ENCODE data around the gene CCDC38. TPM values are rescaled to one million over a fixed set of nuclear protein-coding genes. Genes with fewer than 3 reads are reported as not detected.
A peak's percentile ranks its signal among the peaks of the same experiment; 100 is the strongest.
"Not testable (repeated sequence)": the region's sequence is repeated elsewhere in the genome, so short reads cannot be mapped to it uniquely, and the experiment has no call there.

Gene CCDC38
- polyA plus RNA-seq (ENCODE audit: insufficient read length in 4 of 4): 1 to 10 TPM in 1 of 4 donors, under 1 TPM in 3; 0.41 to 1.3 (median 0.66) TPM

DNA sequence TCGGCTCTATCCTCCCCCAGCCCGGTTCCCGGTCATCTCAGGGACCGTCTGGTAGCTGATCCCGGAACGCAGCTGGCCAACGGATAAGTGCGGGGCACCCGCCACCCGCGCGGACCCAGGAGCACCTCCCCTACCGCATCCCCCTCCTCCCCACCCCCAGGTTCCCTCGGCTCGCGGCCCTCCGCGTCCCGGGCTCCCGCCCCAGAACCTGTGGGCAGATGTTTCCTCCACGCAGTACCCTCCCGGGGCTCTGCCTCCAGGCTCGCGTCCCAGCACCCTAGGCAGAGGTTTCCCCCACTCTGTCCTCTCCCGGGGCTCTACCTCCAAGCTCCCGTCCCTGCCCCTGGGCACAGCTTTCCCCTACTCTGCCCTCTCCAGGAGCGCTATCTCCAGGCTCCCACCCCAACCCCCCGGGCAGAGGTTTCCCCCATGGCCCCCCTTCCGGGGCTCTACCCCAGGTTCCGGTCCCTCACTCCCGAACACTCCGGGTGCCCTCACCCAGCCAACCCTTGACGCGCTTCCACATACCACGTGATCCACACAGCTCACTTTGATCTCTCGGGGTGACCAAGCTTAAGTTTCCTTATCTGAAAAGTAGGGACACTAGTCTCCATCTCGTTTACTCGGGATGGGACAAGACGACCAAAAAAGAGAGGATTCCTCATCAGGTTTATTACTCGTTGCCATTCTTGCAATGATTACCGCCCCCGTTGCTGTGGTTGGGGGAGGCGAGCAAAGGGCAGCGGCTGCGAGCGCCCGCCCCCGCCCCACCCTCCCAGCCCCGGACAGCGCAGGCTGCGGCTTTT lies at the start of gene CCDC38:
CCDC38 (minus strand) TSS at position 91 of the 806 bp plus-strand sequence. CDS start 6,105 bp downstream, outside the sequence.
- DNase-seq (ENCODE audit: low read depth in 4 of 4, low spot score in 2 of 4): peak in 2 of 4 donors; percentile 46 to 60

DNA sequence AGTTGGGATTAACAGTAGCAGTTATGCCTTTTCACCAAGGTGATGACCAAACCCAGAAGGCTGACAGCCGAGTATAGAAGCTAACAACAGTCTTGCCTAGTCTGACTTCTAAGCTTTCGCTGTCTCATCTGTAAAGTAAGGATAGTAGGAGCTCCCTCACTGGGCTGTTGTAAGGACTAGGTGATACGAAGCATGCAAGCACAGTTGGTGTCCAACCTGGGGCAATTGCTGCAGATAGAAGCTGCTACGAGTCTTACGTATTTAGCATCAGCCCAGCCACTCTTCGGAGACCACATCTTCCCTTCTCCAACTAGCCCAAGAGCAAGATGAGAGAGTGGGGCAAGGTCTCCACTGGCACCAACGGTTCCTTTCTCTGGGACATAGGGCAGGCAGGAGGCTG lies 47.7 kb upstream of the CCDC38 start:
- no peak for DNase-seq (ENCODE audit: low read depth in 4 of 4, low spot score in 2 of 4)

DNA sequence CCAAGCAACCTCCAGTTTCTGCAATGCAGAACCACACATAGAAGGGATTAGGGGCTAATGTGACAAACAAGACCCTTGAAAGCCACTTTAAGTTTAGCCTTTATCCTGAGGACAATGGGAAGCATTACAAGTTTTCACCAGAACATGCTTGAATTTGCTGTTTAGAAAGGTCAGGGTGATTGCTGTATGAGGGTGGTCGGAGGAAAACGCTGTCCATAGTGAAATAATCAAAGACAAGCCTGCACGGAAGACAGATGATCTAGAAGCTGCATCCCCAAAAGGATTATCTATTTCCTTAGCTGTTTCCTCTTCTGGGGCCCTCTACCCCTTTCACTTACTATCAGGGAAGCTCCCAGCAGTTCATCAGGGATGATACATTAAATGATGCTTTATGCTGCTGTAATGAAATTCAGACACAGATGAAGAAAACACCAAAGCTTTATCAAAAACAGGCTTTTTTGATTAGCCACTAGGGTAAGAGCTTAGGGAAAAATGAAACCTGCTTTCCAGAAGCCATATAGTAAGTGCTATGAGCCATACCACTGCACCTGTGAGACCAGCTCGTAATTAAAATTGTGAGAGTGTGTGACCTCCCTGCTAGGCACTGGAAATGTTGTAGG lies 47.2 kb upstream of the CCDC38 start:
- no peak for DNase-seq (ENCODE audit: low read depth in 4 of 4, low spot score in 2 of 4)

DNA sequence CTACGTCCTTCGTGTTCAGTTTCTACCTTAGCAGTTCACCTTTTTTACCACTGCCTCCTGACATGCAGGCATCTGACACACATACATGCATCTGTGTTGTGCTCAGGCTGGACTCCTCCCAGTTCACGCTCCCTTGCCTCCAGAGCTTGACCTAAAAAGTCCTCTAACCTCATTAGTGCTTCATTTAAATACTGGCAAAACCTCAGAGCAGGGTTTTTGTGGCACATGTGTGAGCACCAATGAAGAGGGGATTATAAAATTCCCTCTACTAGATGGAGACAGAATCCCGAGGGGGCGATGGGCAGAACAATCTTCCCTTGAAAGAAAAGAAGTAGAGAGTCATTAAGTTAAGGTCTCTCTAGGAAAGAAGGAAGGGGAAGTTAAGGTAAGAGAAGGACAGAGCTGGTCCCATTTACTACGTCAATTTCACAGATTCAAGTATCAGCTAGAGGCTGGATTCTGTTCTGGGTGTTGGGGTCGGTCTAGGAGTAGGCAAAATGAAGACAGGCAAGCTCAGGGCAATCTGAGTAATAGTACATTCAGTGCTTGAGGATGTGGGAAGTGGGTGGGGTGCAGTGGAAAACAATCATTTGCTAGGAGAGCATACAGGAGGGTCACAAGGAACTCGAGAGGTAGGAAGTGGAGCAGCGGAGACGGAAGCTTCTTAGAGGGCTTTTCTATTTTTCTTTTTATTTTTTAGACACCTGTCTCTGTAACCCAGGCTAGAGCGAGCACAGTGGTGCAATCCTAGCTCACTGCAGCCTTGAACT lies 46.3 kb upstream of the CCDC38 start:
- DNase-seq (ENCODE audit: low read depth in 4 of 4, low spot score in 2 of 4): no peak

DNA sequence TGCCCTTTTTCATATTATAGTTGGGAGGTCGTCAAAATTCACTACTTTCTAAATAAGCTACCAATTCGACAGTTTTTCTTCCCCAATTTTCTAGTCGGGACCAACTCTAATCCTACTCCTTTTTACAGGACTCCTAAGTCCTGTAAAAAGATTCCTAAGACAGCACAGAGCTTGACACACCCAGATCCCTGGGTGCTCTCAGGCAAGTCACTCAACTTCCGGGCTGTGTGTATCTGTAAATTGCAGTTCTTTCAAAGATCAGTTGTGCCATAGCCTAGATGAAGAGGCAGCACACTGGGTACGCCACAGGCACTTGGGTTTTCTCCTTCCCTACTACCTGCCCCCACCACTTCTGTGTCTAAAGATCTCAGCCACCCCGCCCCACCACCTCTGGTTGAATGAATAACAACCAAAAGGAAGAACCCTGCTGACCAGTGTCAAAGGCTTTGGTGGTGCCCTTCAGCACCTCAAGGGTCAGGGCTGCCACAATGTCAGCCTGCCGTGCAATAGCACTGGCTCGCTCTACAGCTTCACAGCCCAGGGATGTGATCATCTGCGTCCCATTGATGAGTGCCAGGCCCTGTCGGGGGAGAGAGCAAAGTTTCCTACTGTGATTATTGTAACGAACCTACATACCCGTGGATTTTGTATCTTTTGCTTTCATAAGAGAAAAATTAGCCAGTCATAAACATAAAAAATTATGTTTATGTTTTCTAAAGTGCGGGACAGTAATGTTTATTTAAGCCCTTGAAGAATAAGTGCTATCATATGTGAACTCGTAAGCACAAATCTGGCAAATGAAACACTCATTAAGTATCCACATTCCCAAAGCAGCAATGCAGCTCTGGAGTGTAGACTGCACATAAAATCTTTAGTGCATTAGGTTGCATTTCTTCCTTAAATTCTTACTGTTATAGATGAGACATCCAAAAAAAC lies 44.5 kb upstream of the CCDC38 start:
- no peak for DNase-seq (ENCODE audit: low read depth in 4 of 4, low spot score in 2 of 4)

DNA sequence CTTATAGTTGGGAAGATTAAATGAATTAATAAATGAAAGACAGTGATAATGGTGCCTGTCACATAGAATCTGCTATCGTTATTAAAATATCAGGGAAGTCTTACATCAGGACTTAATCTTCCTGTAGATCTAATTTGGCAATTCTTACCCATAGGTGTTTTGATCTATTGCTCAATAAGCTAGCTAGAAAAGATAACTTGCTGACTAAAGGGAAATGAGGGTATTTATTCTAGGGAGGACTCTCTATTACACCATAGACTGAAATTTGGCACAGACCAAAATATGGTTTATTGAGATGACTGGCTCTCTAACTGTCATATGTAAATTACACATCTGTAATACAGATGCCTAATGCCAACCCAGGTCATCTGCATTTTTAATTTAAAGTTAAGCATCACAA lies 42.3 kb upstream of the CCDC38 start:
- no peak for DNase-seq (ENCODE audit: low read depth in 4 of 4, low spot score in 2 of 4)

DNA sequence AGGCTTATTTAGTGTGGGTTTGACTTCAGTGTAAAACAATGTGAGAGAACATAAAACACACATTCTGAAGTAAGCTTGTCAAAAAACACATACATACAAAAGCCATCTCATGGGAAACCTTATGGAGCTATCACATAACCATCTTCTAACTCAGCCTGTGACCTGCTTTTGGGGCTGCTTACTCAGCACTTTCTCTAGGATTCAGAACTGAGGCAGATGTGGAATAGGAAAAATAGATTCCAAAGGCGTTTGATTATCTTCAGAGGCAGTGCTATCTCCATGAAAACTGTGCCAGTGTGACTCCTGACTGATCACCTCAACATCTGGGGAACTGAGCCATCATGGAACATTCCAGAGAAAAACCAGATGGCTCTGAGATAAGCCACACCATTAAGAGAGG lies 40.2 kb upstream of the CCDC38 start:
- DNase-seq (ENCODE audit: low read depth in 4 of 4, low spot score in 2 of 4): no peak

DNA sequence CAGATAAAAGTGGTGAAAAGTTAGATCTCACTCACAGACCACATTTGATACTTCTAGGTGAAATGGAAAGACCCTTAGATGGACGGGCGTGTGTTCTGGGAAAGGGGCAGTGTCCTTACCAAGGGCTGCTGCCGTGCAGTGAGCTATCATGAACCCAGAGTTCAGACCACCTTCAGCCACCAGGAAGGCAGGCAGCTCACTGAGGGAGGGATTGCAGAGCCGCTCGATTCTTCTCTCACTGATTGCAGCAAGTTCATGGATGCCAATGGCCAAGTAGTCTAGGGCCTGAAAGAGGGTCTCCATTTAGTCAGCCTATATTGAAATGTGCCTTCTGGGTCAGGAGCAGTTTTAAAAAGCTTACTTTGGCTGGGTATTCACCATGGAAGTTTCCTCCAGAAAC lies 38.0 kb upstream of the CCDC38 start:
- no peak for DNase-seq (ENCODE audit: low read depth in 4 of 4, low spot score in 2 of 4)

DNA sequence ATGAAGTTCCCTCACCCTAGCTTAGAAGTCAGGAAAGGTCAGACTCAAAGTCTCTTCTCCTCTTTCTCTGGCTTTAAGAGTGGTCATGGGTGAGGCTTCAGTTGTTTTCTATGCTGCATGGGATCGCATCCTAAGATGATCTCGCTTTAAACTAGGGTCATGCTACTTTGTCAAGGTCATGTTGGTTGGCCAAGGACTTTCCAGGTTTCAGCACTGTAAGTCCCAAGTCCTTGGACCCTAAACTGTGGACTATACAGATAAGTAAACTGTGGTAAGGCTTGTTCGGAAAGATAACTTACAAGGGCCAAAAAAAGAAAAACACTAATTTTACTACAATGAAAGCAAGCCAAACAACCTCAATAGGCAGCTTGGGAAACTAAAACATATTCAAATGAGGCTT lies 36.4 kb upstream of the CCDC38 start:
- no peak for DNase-seq (ENCODE audit: low read depth in 4 of 4, low spot score in 2 of 4)

DNA sequence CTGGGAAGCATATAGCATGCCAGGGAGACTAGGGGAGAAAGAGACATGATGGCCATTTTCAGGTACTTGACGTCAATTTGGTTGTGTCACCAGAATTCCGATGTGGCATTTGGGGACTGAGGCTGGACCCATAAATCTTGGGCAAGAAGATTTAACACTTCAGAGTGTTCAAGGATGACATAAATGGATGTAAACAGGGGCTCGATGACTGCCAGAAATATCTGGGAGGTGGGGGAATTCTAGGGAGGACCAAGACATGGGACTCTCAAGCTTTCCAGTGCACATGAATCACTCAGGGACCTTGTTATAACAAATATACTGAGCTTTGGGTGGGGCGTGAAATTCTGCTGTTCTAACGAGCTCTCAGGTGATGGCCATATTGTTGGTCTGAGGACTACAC lies 35.9 kb upstream of the CCDC38 start:
- no peak for DNase-seq (ENCODE audit: low read depth in 4 of 4, low spot score in 2 of 4)

DNA sequence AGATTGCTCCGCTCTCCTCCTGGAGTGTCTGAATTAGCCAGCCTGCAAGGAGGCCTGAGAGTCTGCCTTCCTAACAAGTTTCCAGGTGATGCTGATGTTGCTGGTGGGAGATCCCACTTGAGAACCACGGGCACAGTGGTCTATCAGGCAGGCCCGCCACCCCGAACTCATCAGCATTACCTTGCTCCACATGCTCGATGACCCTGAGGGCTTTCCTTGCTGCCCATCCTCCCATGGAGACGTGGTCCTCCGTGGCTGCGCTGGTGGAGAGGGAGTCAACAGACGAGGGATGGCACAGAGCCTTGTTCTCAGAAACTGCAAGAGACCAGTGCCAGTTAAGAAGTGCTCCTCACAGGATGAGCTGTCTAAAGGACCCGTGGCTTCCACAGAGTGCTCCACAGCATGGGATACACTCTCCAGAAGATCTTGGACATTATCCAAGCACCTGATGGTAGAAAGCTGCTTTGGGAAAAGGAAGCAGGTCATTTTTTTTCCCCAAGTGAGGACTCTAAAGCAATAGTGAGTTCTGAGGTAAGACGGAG lies 35.4 kb upstream of the CCDC38 start:
- no peak for DNase-seq (ENCODE audit: low read depth in 4 of 4, low spot score in 2 of 4)

DNA sequence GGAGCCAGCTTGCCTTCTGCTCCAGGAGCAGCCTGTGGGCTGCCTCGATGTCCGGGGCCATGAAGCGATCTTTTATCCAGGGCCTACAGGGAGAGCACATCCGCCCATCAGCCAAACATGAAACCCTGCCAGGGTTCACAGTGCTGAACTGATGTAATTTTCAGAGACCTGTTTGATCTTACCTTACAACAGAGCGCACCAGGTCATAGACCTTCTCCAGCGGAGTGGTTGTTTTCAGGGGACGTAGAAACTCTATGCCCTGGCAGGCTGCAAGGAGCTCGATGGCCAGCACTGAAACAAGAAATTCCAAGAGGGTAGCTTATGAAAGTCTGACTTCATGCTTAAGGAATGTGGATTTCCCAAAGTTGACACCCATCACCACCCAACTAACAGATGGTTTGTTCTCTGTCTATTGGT lies 34.0 kb upstream of the CCDC38 start:
- no peak for DNase-seq (ENCODE audit: low read depth in 4 of 4, low spot score in 2 of 4)

DNA sequence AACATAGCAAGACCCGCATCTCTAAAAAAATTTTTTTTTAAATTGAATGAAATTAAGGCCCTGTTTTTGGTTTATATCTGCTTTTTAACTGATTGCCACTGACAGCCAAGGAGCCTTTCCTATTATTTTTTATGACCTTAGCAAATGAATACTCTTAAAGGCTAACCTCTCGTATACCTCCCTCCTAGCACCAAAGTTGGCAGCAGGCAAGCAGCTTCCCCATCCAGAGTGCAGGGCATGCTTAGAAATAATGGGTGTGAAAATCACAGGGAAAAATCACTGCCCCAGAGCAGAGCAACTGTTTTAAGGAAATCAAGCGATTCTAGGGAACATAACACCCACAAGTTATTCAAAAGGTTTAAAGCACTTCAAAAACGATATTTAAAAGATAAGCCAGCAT lies 33.1 kb upstream of the CCDC38 start:
- DNase-seq (ENCODE audit: low read depth in 4 of 4, low spot score in 2 of 4): no peak

DNA sequence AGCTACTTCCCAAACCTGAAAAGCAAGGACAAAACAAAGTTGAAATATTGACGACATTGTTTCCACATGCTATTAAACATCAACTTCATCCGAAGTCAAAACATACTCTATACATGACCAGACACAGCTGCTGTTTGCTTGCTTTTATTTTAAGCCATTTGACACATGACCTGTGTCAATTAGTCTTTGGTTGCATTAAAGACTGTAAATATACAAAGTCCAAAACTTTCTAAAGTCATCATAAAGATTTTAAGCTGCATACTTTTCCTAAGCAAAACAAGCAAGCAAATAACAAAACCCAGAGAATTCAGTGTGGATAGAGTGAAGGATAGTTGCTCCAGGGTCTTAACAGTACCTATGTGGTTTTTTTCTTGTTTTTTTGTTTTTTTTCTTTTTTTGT lies 31.9 kb upstream of the CCDC38 start:
- no peak for DNase-seq (ENCODE audit: low read depth in 4 of 4, low spot score in 2 of 4)

DNA sequence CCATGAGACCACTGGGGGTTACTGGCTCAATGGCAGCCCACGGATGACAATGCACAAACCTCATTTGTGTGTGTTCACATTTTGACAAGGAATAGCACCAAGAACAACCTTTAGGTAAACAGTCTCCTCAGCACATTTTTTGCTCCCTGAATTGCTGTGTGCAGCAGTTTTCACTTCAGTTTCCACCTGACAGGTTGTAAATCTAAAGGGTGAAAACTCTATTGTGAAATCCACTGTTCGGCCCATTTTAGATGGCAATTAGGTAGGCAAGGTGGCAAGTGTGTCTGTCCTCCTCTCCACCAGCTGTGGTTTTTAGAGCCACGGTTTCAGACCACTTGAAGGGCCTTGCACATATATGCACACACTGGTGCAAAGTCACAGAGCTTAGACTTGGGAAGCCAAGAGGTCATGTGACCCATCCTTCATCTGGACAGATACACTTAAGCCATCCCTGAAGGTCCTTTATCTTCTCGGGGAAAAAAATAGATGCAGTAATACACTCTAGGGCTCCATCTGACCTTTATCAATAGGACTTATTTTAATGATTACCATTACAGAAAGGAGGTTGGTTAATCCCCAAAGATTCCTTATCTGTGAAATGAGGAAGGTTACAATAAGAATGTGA lies 30.5 kb upstream of the CCDC38 start:
- no peak for DNase-seq (ENCODE audit: low read depth in 4 of 4, low spot score in 2 of 4)

DNA sequence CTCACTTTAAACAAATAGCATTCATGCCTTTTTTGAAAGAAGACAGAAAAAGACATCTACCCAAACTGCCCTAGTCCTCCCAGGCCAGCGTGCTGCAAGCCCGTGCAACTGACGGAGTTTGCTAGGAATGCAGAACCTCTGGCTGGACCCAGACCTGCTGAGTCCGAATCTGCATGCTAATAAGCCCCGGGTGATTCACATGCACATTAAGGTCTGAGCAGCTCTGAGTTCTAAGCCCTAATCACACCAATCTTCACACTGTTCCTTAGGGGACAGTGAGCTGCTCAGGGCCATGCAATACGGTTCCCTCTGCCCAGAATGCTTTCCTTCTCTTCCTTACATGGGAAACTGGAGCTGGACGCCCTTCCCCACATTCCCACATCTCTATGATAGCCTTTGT lies 28.5 kb upstream of the CCDC38 start:
- DNase-seq (ENCODE audit: low read depth in 4 of 4, low spot score in 2 of 4): no peak

DNA sequence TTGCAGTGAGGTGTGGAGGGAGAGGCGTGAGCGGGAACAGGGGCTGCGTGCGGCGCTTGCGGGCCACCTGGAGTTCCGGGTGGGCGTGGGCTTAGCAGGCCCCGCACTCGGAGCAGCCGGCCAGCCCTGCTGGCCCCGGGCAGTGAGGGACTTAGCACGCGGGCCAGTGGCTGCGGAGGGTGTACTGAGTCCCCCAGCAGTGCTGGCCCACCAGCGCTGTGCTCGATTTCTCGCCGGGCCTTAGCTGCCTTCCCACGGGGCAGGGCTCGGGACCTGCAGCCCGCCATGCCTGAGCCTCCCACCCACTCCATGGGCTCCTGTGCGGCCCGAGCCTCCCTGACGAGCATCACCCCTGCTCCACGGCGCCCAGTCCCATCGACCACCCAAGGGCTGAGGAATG lies 26.7 kb upstream of the CCDC38 start:
- DNase-seq (ENCODE audit: low read depth in 4 of 4, low spot score in 2 of 4): not testable (repeated sequence)

DNA sequence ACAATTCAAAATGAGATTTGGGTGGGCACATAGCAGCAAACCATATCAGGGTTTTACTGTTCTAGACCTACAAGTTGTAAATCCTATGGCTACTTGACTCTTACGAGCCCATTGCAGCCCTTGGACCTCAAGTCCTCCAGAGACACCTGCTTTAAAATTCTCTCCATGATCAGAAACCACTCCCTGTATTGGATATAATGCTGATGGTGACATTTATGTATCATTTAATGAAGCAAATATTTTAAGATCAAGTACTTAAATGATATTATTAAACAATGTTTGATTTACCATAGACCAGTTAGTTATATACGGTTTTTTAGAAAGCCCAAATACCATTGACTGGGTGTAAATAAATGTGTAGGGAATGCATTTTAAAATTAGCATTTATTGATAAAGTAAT lies 24.9 kb upstream of the CCDC38 start:
- no peak for DNase-seq (ENCODE audit: low read depth in 4 of 4, low spot score in 2 of 4)

DNA sequence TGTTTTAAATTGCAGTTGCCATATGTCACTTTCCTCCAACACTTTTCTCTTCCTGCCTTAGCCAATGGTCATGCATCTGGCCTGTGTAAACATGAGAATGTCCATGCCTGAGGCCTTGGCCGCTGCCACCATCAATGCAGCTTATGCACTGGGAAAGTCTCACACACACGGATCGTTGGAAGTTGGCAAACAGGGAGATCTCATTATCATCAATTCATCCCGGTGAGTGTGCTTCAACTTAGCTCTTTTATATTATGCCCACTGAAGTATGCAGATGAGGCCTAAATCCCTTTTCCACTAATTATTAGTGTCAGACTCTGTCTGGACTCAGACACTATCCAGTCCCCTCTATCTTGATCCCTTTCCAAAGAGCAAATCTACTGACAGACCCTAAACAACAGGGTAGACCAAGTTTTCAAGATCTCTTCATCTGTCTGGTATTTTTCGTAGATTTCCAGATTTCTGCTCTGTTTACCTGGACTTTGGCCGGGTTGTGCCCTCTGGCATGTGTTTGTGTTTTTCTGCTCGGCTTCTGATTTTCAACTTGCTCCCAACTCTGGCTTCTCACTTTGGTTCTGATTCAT lies 24.0 kb upstream of the CCDC38 start:
- no peak for DNase-seq (ENCODE audit: low read depth in 4 of 4, low spot score in 2 of 4)

All from left renal cortex interstitium (tissue), 4 donors.